Measurements from ENCODE around the gene TEPSIN. TPM values are rescaled to one million over a fixed set of nuclear protein-coding genes. Genes with fewer than 3 reads are reported as not detected.

Gene TEPSIN
- total RNA-seq, 1 experiment from 2014 or later: 38.8 TPM

- Mint-ChIP-seq H3K9me3 (no peaks in the 10 kb centered on the region), H3K4me1 (peaks cover 2 to 4% of the 10 kb centered on the region in 2 experiments; a peak in 1 of 4 replicates), H3K27me3 (ENCODE audit: low read depth) (no peaks in the 10 kb centered on the region), H3K36me3 (ENCODE audit: insufficient read depth in 1 of 3, low read depth in 3 of 3) (peaks cover 0 to 3% (median under 1%) of the 10 kb centered on the region in 3 experiments; a peak in 2 of 7 replicates), H3K4me3 (no peak overlapping the region), H3K27ac (no peak overlapping the region)
- H2BK20ac ChIP-seq (ENCODE audit: low read depth, low read length, poor library complexity, severe bottlenecking): no peak overlapping the region
- no peak overlapping the region for H2BK5ac ChIP-seq (ENCODE audit: insufficient read length, low read length)
- no peak overlapping the region for H3K4me2 ChIP-seq (ENCODE audit: insufficient read depth, insufficient read length, low read length)
- H3K9me3 ChIP-seq (ENCODE audit: control insufficient read depth, low read depth, low read length): no peaks in the 10 kb centered on the region
- no peak overlapping the region for H4K91ac ChIP-seq (ENCODE audit: insufficient read length, low read depth, low read length)
- no peak overlapping the region for H3K56ac ChIP-seq (ENCODE audit: insufficient read length, low read depth, low read length)
- WGBS (ENCODE audit: extremely low coverage, insufficient read length, low lambda C conversion rate): no CpG with 5 or more reads among the region's 11 CpGs
- H3K4me1 ChIP-seq (ENCODE audit: insufficient read depth, low read length): no peaks in the 10 kb centered on the region
- no peak overlapping the region for H3T11ph ChIP-seq (ENCODE audit: low read length)
- H3K4ac ChIP-seq (ENCODE audit: low read depth, low read length): no peak overlapping the region
- H3K23me2 ChIP-seq (ENCODE audit: insufficient read length, low read depth, low read length, poor library complexity, severe bottlenecking): no peaks in the 10 kb centered on the region
- H4K20me1 ChIP-seq (ENCODE audit: control insufficient read depth, insufficient read depth, insufficient read length): no peaks in the 10 kb centered on the region
- H2AFZ ChIP-seq (ENCODE audit: low read length): no peak overlapping the region
- H3K79me2 ChIP-seq (ENCODE audit: insufficient read depth, low read length): no peaks in the 10 kb centered on the region
- no peak overlapping the region for H3K9ac ChIP-seq (ENCODE audit: extremely low read depth, insufficient read length, low read length)
- H3K18ac ChIP-seq (ENCODE audit: insufficient read length, low read depth, low read length): no peak overlapping the region
- no peak overlapping the region for H3K27ac ChIP-seq (ENCODE audit: insufficient read length, low read depth, low read length)
- no peak overlapping the region for H3K14ac ChIP-seq (ENCODE audit: insufficient read depth, low read length)
- no peak for DNase-seq
- no peaks in the 10 kb centered on the region for H3K79me1 ChIP-seq (ENCODE audit: insufficient read depth, low read depth, low read length, poor library complexity, severe bottlenecking)
- no peak overlapping the region for H3K23ac ChIP-seq (ENCODE audit: insufficient read length, low read depth, low read length)
- H2BK15ac ChIP-seq (ENCODE audit: low read depth, low read length): no peak overlapping the region
- H2BK12ac ChIP-seq (ENCODE audit: insufficient read length, low read depth, low read length): no peak overlapping the region
- no peak overlapping the region for H4K8ac ChIP-seq (replicated peaks; ENCODE audit: insufficient read length, low read depth, low read length)
- no peak overlapping the region for H2AK5ac ChIP-seq (ENCODE audit: insufficient read length, low read length)
- H4K5ac ChIP-seq (ENCODE audit: insufficient read length, low read depth, low read length): no peak overlapping the region
- no peak for TF ChIP-seq CTCF (conservative IDR thresholded peaks at IDR 0.05)
- H2BK120ac ChIP-seq (ENCODE audit: low read depth, low read length, poor library complexity, severe bottlenecking): no peak overlapping the region
- H3K27me3 ChIP-seq (ENCODE audit: insufficient read depth, low read length): no peaks in the 10 kb centered on the region
Measured at GRCh38 chr17:81183807-81184206, 55.0 kb downstream of the TEPSIN start.
